Left lung (tissue), 10 donors: ENCODE measurements around the gene KRT1. TPM values are rescaled to one million over a fixed set of nuclear protein-coding genes. Genes with fewer than 3 reads are reported as not detected.

Experiments used
- ATAC-seq: fragments of 200-7000 bp; cut with Tn5 transposase; one replicate; pipeline ENCODE4 v1.9.1; 2020; ENCODE audit warnings: moderate library complexity
- DNase-seq, 4 donors: peaks; one replicate each; pipeline ENCODE4 v3.0.0-alpha.2; 2013 to 2020
- H3K27ac ChIP-seq, 2 donors: fragments of 200-600 bp; sonication (generic) in 1 of 2; one replicate each; pipeline versions ENCODE4 v1.5.0 to v1.8.0; 2020 to 2021
- H3K27me3 ChIP-seq, 2 donors: fragments of 200-600 bp; sonication (generic) in 1 of 2; one replicate each; pipeline versions ENCODE4 v1.5.0 to v1.8.0; 2020 to 2021
- H3K36me3 ChIP-seq, 2 donors: fragments of 200-600 bp; sonication (generic) in 1 of 2; one replicate each; pipeline versions ENCODE4 v1.5.0 to v1.8.0; 2020 to 2021
- H3K4me1 ChIP-seq, 2 donors: fragments of 200-600 bp; one replicate each; pipeline ENCODE4 v1.8.0; 2021
- H3K4me3 ChIP-seq, 2 donors: fragments of 200-600 bp; sonication (generic) in 1 of 2; one replicate each; pipeline versions ENCODE4 v1.5.0 to v1.8.0; 2020 to 2021; ENCODE audit warnings: mild to moderate bottlenecking in 1 of 2
- H3K9me3 ChIP-seq, 2 donors: fragments of 200-600 bp; sonication (generic) in 1 of 2; one replicate each; pipeline versions ENCODE4 v1.5.0 to v1.8.0; 2020 to 2021
- CTCF ChIP-seq, 2 donors: fragments of 200-600 bp; sonication (generic) in 1 of 2; IDR thresholded peaks; one replicate each; pipeline versions ENCODE4 v1.5.0 to v1.8.0; 2021; ENCODE audit warnings: antibody characterized with exemption in 2 of 2
- intact Hi-C, 2 donors: fragments of 100-400 bp; cut with DNase I; formaldehyde crosslinking; loops; one replicate each; pipeline versions ENCODE4 v1.11.2 to v1.14.2; 2022
- polyA plus RNA-seq, 6 donors: library from polyadenylated mRNA; unstranded; fragments of 120-200 nt; gene quantifications; one replicate each; pipeline ENCODE4 v1.2.1, GENCODE V29; 2013; ENCODE audit not compliant: insufficient read length in 6 of 6
- total RNA-seq, 2 donors: library from RNA; stranded (reverse); fragmentation: NEBNext Ultra II Directional; extraction: Animal tissue kit (Norgen Biotek cat#: 25700); gene quantifications; one replicate each; pipeline ENCODE4 v1.2.1, GENCODE V29; 2021
- donor health status: DM: no; HTN: yes; CAD: no.
- donor health status: DM: no; HTN: no; CAD: no.

Gene KRT1
- total and polyA plus RNA-seq, 8 donors, result 0.33 to 0.95 (median 0.50) TPM; not detected in 1

- intact Hi-C loops, result no loop called here
- Histone ChIP-seq H3K4me1 (no peaks in the 10 kb centered on the region), H3K4me3 (no peak overlapping the region), H3K9me3 (no peaks in the 10 kb centered on the region), H3K27me3 (peaks cover 0 to 33% of the 10 kb centered on the region in 2 donors), H3K27ac (no peak overlapping the region), H3K36me3 (no peaks in the 10 kb centered on the region)
- TF ChIP-seq CTCF (IDR thresholded peaks at IDR 0.05), result no peak
- ATAC-seq, result no peak
- no peak for DNase-seq
Observed at GRCh38 chr12:52648012-52648550, 32.1 kb downstream of the KRT1 start.

GRCh38 chr12:52647601-52648000 lies 32.6 kb downstream of the KRT1 start:
- no peak overlapping the region for H3K4me3 ChIP-seq
- H3K4me1 ChIP-seq, result no peaks in the 10 kb centered on the region
- TF ChIP-seq CTCF (IDR thresholded peaks at IDR 0.05), result no peak
- H3K36me3 ChIP-seq, result no peaks in the 10 kb centered on the region
- no peaks in the 10 kb centered on the region for H3K9me3 ChIP-seq
- ATAC-seq (no peak), DNase-seq (no peak)
- peaks cover 0 to 28% of the 10 kb centered on the region in 2 donors for H3K27me3 ChIP-seq
- intact Hi-C loops, result no loop called here
- no peak overlapping the region for H3K27ac ChIP-seq

GRCh38 chr12:52646613-52647012 lies 33.6 kb downstream of the KRT1 start:
- ATAC-seq, result no peak
- no peak for TF ChIP-seq CTCF (IDR thresholded peaks at IDR 0.05)
- H3K36me3 ChIP-seq, result no peaks in the 10 kb centered on the region
- H3K27ac ChIP-seq, result no peak overlapping the region
- intact Hi-C loops, result no loop called here
- no peaks in the 10 kb centered on the region for H3K9me3 ChIP-seq
- H3K4me1 ChIP-seq, result no peaks in the 10 kb centered on the region
- DNase-seq, result no peak
- no peak overlapping the region for H3K4me3 ChIP-seq
- peaks cover 0 to 21% of the 10 kb centered on the region in 2 donors for H3K27me3 ChIP-seq

- Histone ChIP-seq H3K27me3 (peaks cover 0 to 15% of the 10 kb centered on the region in 2 donors), H3K9me3 (no peaks in the 10 kb centered on the region), H3K27ac (no peak overlapping the region), H3K36me3 (no peaks in the 10 kb centered on the region), H3K4me3 (no peak overlapping the region), H3K4me1 (no peaks in the 10 kb centered on the region)
- no peak for DNase-seq
- TF ChIP-seq CTCF (IDR thresholded peaks at IDR 0.05), result no peak
- ATAC-seq, result no peak
- intact Hi-C loops, result no loop called here
Observed at GRCh38 chr12:52645982-52646381, 34.2 kb downstream of the KRT1 start.

GRCh38 chr12:52645120-52645761 lies 35.0 kb downstream of the KRT1 start:
- no peaks in the 10 kb centered on the region for H3K36me3 ChIP-seq
- no peak overlapping the region for H3K4me3 ChIP-seq
- intact Hi-C loops, result no loop called here
- H3K4me1 ChIP-seq, result no peaks in the 10 kb centered on the region
- no peaks in the 10 kb centered on the region for H3K9me3 ChIP-seq
- TF ChIP-seq CTCF (IDR thresholded peaks at IDR 0.05), result no peak
- no peak overlapping the region for H3K27ac ChIP-seq
- peaks cover 0 to 12% of the 10 kb centered on the region in 2 donors for H3K27me3 ChIP-seq
- ATAC-seq, result no peak
- DNase-seq, result no peak
